UCSD-AML1 (cell line): ENCODE results near the gene PRND.
"Not testable (repeated sequence)": the region's sequence is repeated elsewhere in the genome, so short reads cannot be mapped to it uniquely, and the experiment has no call there.

Experiments
- DNase-seq: peaks from one replicate; lab custom pipeline; 2025; ENCODE audit not compliant: unreplicated experiment; lab: John Stamatoyannopoulos, UW

The PRND gene

DNA sequence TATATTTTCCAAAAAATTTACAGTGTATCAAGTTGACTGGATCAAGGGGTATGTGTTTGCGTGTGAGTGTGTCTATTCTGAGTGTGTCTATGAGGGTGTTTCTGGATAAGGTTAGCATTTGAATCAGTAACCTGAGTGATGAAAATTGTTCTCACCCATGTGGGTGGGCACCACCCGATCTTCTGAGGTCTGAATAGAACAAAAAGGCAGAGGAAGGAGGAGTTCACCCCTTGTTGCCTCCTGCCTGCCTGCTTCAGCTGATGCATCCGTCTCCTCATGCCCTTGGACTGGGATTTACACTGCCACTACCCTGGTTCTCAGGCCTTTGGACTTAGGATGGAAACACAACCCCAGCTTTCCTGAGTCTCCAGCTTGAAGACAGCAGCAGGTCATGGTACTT lies 13.7 kb upstream of the PRND start:
- DNase-seq = no peak

DNA sequence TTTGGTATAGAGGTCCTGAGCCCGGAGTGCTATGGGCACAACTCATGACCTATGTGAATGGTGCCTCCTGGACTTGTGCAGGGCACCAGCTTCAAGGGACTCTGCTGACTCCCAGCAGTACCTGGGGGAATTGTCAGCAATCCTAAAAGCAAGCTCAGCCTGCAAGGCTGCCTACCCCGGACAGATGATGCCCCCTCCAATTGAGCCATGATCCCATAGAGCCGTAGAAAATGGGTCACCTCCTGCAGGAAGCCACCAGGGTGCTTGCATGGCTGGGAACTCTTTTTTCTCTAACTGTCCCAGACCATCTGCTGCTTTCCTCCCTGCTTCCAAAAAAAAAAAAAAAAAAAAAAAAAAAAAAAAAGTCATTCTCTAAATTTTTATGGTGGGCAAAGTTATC lies 12.9 kb upstream of the PRND start:
- no peak for DNase-seq

DNA sequence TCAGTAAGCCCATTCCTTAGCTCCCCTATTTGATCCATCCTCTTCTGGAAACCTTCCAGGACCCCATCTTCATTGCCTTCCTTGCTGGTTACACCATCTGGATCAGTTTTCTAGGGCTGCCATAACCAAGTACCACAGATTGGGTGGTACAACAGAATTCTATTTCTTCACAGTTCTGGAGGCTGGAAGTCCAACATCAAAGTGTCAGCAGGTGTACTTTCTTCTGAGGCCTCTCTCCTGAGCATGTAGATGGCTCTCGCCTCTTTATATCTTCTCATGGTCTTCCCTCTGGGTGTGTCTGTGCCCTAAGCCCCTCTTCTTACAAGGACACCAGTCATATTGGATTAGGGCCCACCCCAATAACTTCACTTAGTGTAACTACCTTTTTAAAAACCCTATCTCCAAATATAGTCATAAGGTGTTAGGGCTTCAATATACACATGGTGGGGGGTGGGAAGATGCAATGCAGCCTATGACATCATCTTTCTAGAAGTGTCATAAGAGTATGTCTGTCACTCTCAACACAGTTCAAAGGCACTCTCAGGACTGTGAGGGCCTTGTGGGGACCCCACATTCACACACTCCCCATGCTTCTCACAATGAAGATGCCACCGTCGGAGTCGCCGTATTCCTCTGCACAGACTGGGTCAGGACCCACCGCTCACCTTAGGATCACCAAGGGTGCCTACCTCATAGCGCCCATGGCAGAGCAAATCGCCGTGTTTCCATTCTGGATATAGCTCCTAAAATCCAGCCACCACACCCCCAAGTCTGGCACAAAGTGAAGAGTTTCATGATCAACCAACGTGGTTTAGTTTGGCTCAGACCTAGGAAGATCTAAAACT lies 12.2 kb upstream of the PRND start:
- no peak for DNase-seq

- no peak for DNase-seq
Observed at GRCh38 chr20:4710106-4710475, 11.6 kb upstream of the PRND start.

DNA sequence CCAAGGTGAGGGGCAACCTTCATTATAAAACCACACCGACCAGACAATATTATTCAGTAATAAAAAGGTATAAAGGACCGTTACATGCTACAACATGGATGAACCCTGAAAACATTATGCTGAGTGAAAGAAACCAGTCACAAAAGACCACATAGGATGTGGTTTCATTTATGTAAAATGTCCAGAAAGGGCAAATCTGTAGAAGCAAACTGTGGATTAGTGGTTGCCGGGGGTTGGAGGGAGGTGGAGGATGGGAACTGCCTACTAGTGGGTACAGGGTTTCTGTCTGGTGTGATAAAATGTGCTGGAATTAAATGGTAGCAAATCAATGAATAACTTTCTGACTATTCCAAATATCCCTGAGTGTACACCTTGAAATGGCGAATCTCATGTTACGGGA lies 10.2 kb upstream of the PRND start:
- DNase-seq = no peak

GRCh38 chr20:4713401-4713800 lies 8.3 kb upstream of the PRND start:
- no peak for DNase-seq

GRCh38 chr20:4714818-4715217 lies 6.9 kb upstream of the PRND start:
- no peak for DNase-seq

GRCh38 chr20:4717816-4718570 lies 3.7 kb upstream of the PRND start:
- no peak for DNase-seq

- no peak for DNase-seq
Observed at GRCh38 chr20:4719190-4719589, 2.5 kb upstream of the PRND start.

- peak; percentile 49 for DNase-seq
Observed at GRCh38 chr20:4720041-4720976, 1.4 kb upstream of the PRND start.

- DNase-seq = no peak
Observed at GRCh38 chr20:4720977-4721349, 746 bp upstream of the PRND start.

GRCh38 chr20:4722571-4722970 lies 862 bp downstream of the PRND start:
- DNase-seq = no peak

GRCh38 chr20:4722993-4723392 lies 1.3 kb downstream of the PRND start:
- DNase-seq = no peak

DNA sequence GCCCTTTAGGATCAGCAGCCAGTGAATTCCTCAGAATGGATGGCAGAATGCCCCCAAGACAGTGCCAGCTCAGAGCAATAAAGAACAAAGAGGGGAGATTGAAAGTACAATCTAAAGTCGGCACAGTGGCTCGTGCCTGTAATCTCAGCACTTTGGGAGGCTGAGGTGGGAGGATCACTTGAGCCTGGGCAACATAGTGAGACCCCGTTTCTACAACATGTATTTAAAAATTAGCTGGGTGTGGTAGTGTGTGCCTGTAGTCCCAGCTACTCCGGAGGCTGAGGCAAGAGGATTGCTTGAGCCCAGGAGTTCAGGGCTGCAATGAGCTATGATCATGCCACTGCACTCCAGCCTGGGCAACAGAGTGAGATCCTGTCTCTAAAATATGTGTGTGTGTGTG lies 1.8 kb downstream of the PRND start:
- not testable (repeated sequence) for DNase-seq

- DNase-seq = no peak
Observed at GRCh38 chr20:4724459-4725262, 3.0 kb downstream of the PRND start.

DNA sequence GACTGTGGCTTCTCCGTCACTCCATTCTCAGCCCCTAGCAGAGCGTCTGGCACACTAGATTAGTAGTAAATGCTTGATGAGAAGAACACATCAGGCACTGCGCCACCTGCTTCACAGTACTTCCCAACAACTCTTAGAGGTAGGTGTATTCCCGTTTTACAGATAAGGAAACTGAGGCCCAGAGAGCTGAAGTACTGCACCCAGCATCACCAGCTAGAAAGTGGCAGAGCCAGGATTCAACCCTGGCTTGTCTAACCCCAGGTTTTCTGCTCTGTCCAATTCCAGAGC lies 3.5 kb downstream of the PRND start:
- no peak for DNase-seq

GRCh38 chr20:4726710-4727397 lies 5.1 kb downstream of the PRND start:
- no peak for DNase-seq

DNA sequence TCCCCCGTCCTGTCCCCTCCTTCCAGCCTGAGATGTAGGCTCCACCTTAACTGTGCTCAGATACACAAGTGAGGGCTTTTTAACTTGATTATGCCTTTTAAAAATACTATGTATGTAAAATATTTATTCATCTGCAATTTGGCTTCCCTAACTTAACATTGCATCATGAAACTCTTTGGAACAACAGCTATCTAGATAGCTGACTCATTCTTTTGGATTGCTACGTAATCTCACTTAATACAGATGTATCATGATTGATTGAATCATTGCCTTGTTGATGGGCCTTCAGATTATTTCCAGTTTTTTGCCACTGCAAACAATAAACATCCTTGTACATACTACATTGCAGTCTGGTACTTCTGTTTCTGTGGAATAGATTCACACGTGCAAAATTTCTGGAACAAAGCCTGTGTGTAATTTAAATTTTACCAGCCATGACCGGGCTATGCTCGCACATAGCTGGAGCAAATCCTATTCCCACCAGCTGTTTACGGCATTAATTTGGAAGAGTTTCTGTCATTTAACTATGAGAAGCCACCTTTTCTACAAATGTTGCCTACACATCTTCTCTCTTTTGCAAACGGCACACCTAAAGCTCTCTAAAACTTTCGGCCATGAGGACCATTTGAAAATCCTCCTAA lies 6.5 kb downstream of the PRND start:
- DNase-seq = no peak

GRCh38 chr20:4729265-4729664 lies 7.6 kb downstream of the PRND start:
- DNase-seq = no peak

DNA sequence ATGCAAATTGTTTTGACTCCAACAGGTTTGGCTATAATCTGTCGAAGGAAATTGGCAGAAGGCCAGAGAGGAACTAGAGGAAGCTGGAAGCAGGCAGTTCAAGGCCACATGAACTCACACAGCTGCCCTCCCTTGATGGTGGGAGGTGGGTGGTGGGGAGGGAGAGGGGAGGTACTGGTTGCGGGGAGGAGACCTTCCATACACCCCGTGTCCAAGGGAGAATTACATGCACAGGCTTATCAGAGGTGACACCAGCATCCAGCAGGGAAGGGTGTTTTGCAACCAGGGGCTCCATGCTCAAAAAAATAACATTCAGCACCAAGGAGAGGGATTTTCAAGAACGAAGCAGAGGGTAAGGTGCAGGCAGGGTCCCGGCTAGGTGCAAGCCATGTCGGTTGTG lies 9.1 kb downstream of the PRND start:
- DNase-seq = no peak
